HCT116 (cell line): ENCODE data around the gene NT5C1B. TPM values are rescaled to one million over a fixed set of nuclear protein-coding genes. Genes with fewer than 3 reads are reported as not detected.

Source experiments
- ATAC-seq: fragments of 200-7000 bp; cut with Tn5 transposase; 2 replicates; pipeline ENCODE4 v1.9.1; 2020; ENCODE audit warnings: mild to moderate bottlenecking, moderate library complexity
- BruUV-seq: library from RNA; stranded (reverse); fragments of 400-500 nt; replicated peaks from 2 replicates; lab custom pipeline; 2021; lab: Mats Ljungman, UMichigan
- CTCF ChIA-PET: fragments of 300-600 bp; sonication (Branson Sonifier 250); formaldehyde crosslinking; loops from one replicate; lab custom pipeline; 2021; ENCODE audit warnings: antibody characterized with exemption; lab: Charles Lee
- POLR2A ChIA-PET: fragments of 300-600, 350-600 bp; sonication (Branson Sonifier 250); formaldehyde crosslinking; loops from one replicate; lab custom pipeline; 2021; ENCODE audit warnings: antibody characterized with exemption; lab: Charles Lee
- RAD21 ChIA-PET, 2 experiments: fragments of 300-600 bp; sonication (Branson Sonifier 250); formaldehyde crosslinking; loops; one replicate each; lab custom pipeline; 2023; ENCODE audit warnings: low total read pairs in 2 of 2; ENCODE audit not compliant: uncharacterized antibody in 2 of 2, unreplicated experiment in 2 of 2, low non-redundant PET in 1 of 2; lab: Charles Lee
- DNase-seq: peaks from one replicate; pipeline ENCODE4 v3.0.0-alpha.2; 2010; ENCODE audit warnings: low read depth, low spot score
- H2AFZ ChIP-seq: fragments of 200-600 bp; shearing (Covaris generic), sonication (generic); 2 replicates; pipeline ENCODE4 v1.6.1; 2017; ENCODE audit warnings: low read depth, mixed run types, mixed read lengths, antibody characterized with exemption, low read length; ENCODE audit not compliant: poor library complexity, severe bottlenecking
- H3K27ac ChIP-seq: 2 replicates; pipeline ENCODE4 v1.5.1; 2012; ENCODE audit warnings: low read depth, low read length
- H3K27me3 ChIP-seq: fragments of 200-600 bp; sonication (generic); 2 replicates; pipeline ENCODE4 v1.6.1; 2016; ENCODE audit warnings: mixed run types, low read length, mixed read lengths; ENCODE audit not compliant: insufficient read depth
- H3K36me3 ChIP-seq, 2 experiments: fragments of 200-500 bp in 1 of 2; fragments of 200-600 bp in 1 of 2; sonication (Bioruptor generic) in 1 of 2; sonication (generic) in 1 of 2; 2 replicates each; pipeline versions ENCODE4 v1.5.1 to v1.6.1; 2014 to 2016; ENCODE audit warnings: low read length in 2 of 2, inconsistent platforms in 1 of 2, mixed read lengths in 1 of 2, mixed run types in 1 of 2; ENCODE audit not compliant: insufficient read depth in 2 of 2, control insufficient read depth in 1 of 2
- H3K4me1 ChIP-seq, 2 experiments: fragments of 200-600 bp in 1 of 2; sonication (generic) in 1 of 2; 2 replicates each; pipeline versions ENCODE4 v1.5.1 to v1.6.1; 2012 to 2017; ENCODE audit warnings: low read length in 2 of 2, inconsistent platforms in 1 of 2, mild to moderate bottlenecking in 1 of 2, mixed read lengths in 1 of 2, mixed run types in 1 of 2, moderate library complexity in 1 of 2; ENCODE audit not compliant: insufficient read depth in 2 of 2, control insufficient read depth in 1 of 2
- H3K4me2 ChIP-seq: fragments of 200-600 bp; sonication (generic); 2 replicates; pipeline ENCODE4 v1.6.1; 2017; ENCODE audit warnings: mixed run types, low read length, mixed read lengths
- H3K4me3 ChIP-seq, 2 experiments: fragments of 200-600 bp in 1 of 2; sonication (generic) in 1 of 2; replicated peaks in 1 of 2; 2 replicates each; pipeline ENCODE4 v1.5.1; 2011 to 2016; ENCODE audit warnings: low read length in 2 of 2, control low read depth in 1 of 2, low read depth in 1 of 2, mild to moderate bottlenecking in 1 of 2, mixed read lengths in 1 of 2, mixed run types in 1 of 2
- H3K79me2 ChIP-seq: fragments of 200-600 bp; sonication (generic); 2 replicates; pipeline ENCODE4 v1.6.1; 2017; ENCODE audit warnings: mild to moderate bottlenecking, mixed run types, low read length, moderate library complexity, mixed read lengths; ENCODE audit not compliant: insufficient read depth
- H3K9ac ChIP-seq: fragments of 200-600 bp; sonication (generic); 2 replicates; pipeline ENCODE4 v1.6.1; 2016; ENCODE audit warnings: low read length, mixed read lengths
- H3K9me2 ChIP-seq: fragments of 200-600 bp; sonication (generic), shearing (Covaris generic); 2 replicates; pipeline ENCODE4 v1.6.1; 2017; ENCODE audit warnings: mixed run types, mild to moderate bottlenecking, moderate library complexity; ENCODE audit not compliant: insufficient read depth
- H3K9me3 ChIP-seq, 2 experiments: fragments of 200-500 bp in 1 of 2; fragments of 200-600 bp in 1 of 2; sonication (Bioruptor generic) in 1 of 2; sonication (generic) in 1 of 2; 2 replicates each; pipeline ENCODE4 v1.6.1; 2014 to 2017; ENCODE audit warnings: low read length in 2 of 2, mixed read lengths in 2 of 2, inconsistent platforms in 1 of 2, low read depth in 1 of 2, mild to moderate bottlenecking in 1 of 2, mixed run types in 1 of 2, moderate library complexity in 1 of 2; ENCODE audit not compliant: control insufficient read depth in 1 of 2, insufficient read depth in 1 of 2
- H4K20me1 ChIP-seq: fragments of 200-600 bp; sonication (generic), shearing (Covaris generic); 2 replicates; pipeline ENCODE4 v1.6.1; 2017; ENCODE audit warnings: mixed run types, mild to moderate bottlenecking, moderate library complexity; ENCODE audit not compliant: insufficient read depth
- CEBPB ChIP-seq: IDR thresholded peaks from 2 replicates; pipeline ENCODE4 v1.6.1; 2012; ENCODE audit warnings: low read depth
- EZH2 ChIP-seq: fragments of 200-600 bp; sonication (generic); IDR thresholded peaks from 2 replicates; pipeline ENCODE4 v1.6.1; 2017; ENCODE audit warnings: antibody characterized with exemption, mixed run types
- EZH2phosphoT487 ChIP-seq: fragments of 200-600 bp; IDR thresholded peaks from 2 replicates; pipeline ENCODE4 v1.6.1; 2018; ENCODE audit warnings: antibody characterized with exemption, borderline replicate concordance
- JUND ChIP-seq: IDR thresholded peaks from 2 replicates; pipeline ENCODE4 v1.6.1; 2012
- POLR2A ChIP-seq: IDR thresholded peaks from 2 replicates; pipeline ENCODE4 v1.7.0; 2011; ENCODE audit warnings: borderline replicate concordance; ENCODE audit not compliant: insufficient read depth, insufficient read length; ENCODE audit errors: extremely low read depth
- SIN3A ChIP-seq: IDR thresholded peaks from 2 replicates; pipeline ENCODE4 v1.6.1; 2012; ENCODE audit warnings: low read depth
- SP1 ChIP-seq: IDR thresholded peaks from 2 replicates; pipeline ENCODE4 v1.6.1; 2012; ENCODE audit warnings: low read depth
- SRF ChIP-seq: IDR thresholded peaks from 2 replicates; pipeline ENCODE4 v1.6.1; 2012; ENCODE audit warnings: low read depth
- TCF7L2 ChIP-seq: IDR thresholded peaks from 2 replicates; pipeline ENCODE4 v1.7.0; 2011; ENCODE audit warnings: borderline replicate concordance, inconsistent platforms; ENCODE audit not compliant: insufficient read depth, insufficient read length; ENCODE audit errors: extremely low read depth
- ZFX ChIP-seq: fragments of 450-650 bp; IDR thresholded peaks from 2 replicates; pipeline ENCODE4 v1.6.1; 2017
- intact Hi-C: fragments of 100-400 bp; cut with micrococcal nuclease; formaldehyde crosslinking; loops from 2 replicates; pipeline ENCODE4 v1.10.0; 2022
- total RNA-seq: library from RNA; stranded (reverse); gene quantifications from one replicate; pipeline ENCODE4 v1.2.1, GENCODE V29; 2021; ENCODE audit not compliant: unreplicated experiment
- TF ChIP-seq, protein P1 (sequence below), 3 experiments: fragments of 200-600 bp in 1 of 3; sonication (generic) in 1 of 3; IDR thresholded peaks in 2 of 3; conservative IDR thresholded peaks in 1 of 3; 2 replicates each; pipeline ENCODE4 v1.5.1; 2012 to 2017; ENCODE audit warnings: low read depth in 2 of 3, low read length in 2 of 3, antibody characterized with exemption in 1 of 3, borderline replicate concordance in 1 of 3, control low read depth in 1 of 3, mild to moderate bottlenecking in 1 of 3, mixed read lengths in 1 of 3, mixed run types in 1 of 3, moderate library complexity in 1 of 3; ENCODE audit not compliant: insufficient read depth in 1 of 3
- TF ChIP-seq, protein P2 (sequence below): IDR thresholded peaks from 2 replicates; pipeline ENCODE4 v1.6.1; 2011; ENCODE audit warnings: mild to moderate bottlenecking, low read length, moderate library complexity; ENCODE audit not compliant: insufficient replicate concordance; ENCODE audit errors: extremely low read depth
- TF ChIP-seq, protein P3 (sequence below): IDR thresholded peaks from 2 replicates; pipeline ENCODE4 v1.6.1; 2012

Gene NT5C1B
- total RNA-seq, 1 experiment from 2014 or later = not detected

DNA sequence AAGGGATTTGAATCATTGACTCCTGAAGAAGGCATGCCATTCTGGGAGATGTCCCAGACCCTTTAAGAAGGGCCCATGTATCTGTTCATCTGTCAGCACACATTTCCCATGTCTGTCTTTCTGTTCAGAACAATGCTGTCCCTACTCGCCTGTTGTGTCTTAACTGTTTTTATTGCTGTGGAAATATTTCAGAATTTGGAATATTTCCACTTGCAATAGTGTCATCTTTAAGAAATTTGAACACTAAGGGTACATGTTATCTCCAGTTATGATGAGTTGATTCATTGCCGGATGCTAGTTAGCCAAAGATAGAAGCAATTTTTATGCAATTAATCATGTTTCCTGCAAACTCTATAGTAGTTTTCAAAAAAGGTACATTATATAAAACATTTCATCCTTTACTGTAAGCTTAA is 36.9 kb upstream of the NT5C1B start:
- BruUV-seq = no TSS peak
- Histone ChIP-seq H3K27me3 (no peaks in the 10 kb centered on the region; the same call in 1 of the 2 replicates), H3K36me3 (no peaks in the 10 kb centered on the region), H3K4me2 (no peak overlapping the region), H3K4me1 (no peaks in the 10 kb centered on the region), H3K4me3 (no peak overlapping the region), H2AFZ (no peak overlapping the region), H3K27ac (no peak overlapping the region), H4K20me1 (no peaks in the 10 kb centered on the region), H3K9ac (no peak overlapping the region), H3K79me2 (no peaks in the 10 kb centered on the region), H3K9me2 (no peaks in the 10 kb centered on the region), H3K9me3 (no peaks in the 10 kb centered on the region)
- ATAC-seq = no peak
- ChIA-PET CTCF (no interaction called here), RAD21 (no interaction called here), POLR2A (no interaction called here)
- DNase-seq = no peak
- intact Hi-C loops = no loop called here
- TF ChIP-seq JUND (no peak), POLR2A (no peak), SP1 (no peak), CEBPB (no peak), SIN3A (no peak), TCF7L2 (no peak)
- TF ChIP-seq, protein P1, sequence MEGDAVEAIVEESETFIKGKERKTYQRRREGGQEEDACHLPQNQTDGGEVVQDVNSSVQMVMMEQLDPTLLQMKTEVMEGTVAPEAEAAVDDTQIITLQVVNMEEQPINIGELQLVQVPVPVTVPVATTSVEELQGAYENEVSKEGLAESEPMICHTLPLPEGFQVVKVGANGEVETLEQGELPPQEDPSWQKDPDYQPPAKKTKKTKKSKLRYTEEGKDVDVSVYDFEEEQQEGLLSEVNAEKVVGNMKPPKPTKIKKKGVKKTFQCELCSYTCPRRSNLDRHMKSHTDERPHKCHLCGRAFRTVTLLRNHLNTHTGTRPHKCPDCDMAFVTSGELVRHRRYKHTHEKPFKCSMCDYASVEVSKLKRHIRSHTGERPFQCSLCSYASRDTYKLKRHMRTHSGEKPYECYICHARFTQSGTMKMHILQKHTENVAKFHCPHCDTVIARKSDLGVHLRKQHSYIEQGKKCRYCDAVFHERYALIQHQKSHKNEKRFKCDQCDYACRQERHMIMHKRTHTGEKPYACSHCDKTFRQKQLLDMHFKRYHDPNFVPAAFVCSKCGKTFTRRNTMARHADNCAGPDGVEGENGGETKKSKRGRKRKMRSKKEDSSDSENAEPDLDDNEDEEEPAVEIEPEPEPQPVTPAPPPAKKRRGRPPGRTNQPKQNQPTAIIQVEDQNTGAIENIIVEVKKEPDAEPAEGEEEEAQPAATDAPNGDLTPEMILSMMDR (IDR thresholded peaks at IDR 0.05 in 2 of 3, conservative IDR thresholded peaks at IDR 0.05 in 1 of 3; ENCODE audit: borderline replicate concordance in 1 of 3, insufficient read depth in 1 of 3, low read depth in 2 of 3, low read length in 2 of 3) = no peak

DNA sequence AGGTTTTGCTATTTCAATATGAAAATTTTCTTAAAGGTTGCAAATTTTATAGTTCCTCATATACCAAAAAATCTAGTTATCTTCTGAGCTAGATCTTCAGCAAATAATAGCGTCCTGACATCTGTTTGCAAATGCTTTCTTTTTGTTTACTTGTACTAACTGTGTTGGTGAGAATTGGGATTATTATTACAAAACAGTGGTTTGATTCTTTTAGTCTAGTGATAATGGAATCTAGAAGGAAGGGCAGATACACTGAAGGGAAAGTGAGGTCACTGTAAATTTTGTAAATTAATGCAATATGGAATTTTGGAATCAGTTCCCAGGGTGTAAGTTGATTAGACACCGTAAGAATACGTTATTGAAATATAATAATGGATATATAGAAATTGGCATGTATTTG is 36.2 kb upstream of the NT5C1B start:
- Histone ChIP-seq H3K79me2 (no peaks in the 10 kb centered on the region), H3K9ac (no peak overlapping the region), H3K36me3 (no peaks in the 10 kb centered on the region), H4K20me1 (no peaks in the 10 kb centered on the region), H3K4me3 (no peak overlapping the region), H3K27ac (no peak overlapping the region), H3K9me3 (no peaks in the 10 kb centered on the region), H2AFZ (no peak overlapping the region), H3K27me3 (no peaks in the 10 kb centered on the region; the same call in 1 of the 2 replicates), H3K4me2 (no peak overlapping the region), H3K9me2 (no peaks in the 10 kb centered on the region), H3K4me1 (no peaks in the 10 kb centered on the region)
- no TSS peak for BruUV-seq
- DNase-seq (no peak), ATAC-seq (no peak)
- ChIA-PET CTCF (no interaction called here), POLR2A (no interaction called here), RAD21 (no interaction called here)
- intact Hi-C loops = no loop called here
- TF ChIP-seq EZH2phosphoT487 (no peak), EZH2 (no peak), CEBPB (no peak), POLR2A (no peak), SRF (no peak), ZFX (no peak)
- TF ChIP-seq, protein P1 (IDR thresholded peaks at IDR 0.05 in 2 of 3, conservative IDR thresholded peaks at IDR 0.05 in 1 of 3; ENCODE audit: borderline replicate concordance in 1 of 3, insufficient read depth in 1 of 3, low read depth in 2 of 3, low read length in 2 of 3) = no peak
- TF ChIP-seq, protein P2, sequence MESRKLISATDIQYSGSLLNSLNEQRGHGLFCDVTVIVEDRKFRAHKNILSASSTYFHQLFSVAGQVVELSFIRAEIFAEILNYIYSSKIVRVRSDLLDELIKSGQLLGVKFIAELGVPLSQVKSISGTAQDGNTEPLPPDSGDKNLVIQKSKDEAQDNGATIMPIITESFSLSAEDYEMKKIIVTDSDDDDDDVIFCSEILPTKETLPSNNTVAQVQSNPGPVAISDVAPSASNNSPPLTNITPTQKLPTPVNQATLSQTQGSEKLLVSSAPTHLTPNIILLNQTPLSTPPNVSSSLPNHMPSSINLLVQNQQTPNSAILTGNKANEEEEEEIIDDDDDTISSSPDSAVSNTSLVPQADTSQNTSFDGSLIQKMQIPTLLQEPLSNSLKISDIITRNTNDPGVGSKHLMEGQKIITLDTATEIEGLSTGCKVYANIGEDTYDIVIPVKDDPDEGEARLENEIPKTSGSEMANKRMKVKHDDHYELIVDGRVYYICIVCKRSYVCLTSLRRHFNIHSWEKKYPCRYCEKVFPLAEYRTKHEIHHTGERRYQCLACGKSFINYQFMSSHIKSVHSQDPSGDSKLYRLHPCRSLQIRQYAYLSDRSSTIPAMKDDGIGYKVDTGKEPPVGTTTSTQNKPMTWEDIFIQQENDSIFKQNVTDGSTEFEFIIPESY = no peak
- TF ChIP-seq, protein P3, sequence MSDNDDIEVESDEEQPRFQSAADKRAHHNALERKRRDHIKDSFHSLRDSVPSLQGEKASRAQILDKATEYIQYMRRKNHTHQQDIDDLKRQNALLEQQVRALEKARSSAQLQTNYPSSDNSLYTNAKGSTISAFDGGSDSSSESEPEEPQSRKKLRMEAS = no peak
